Keratinocyte (primary cell): ENCODE data around the gene SUSD3. TPM values are rescaled to one million over a fixed set of nuclear protein-coding genes. Genes with fewer than 3 reads are reported as not detected.

Source experiments
- DNase-seq: peaks from one replicate; pipeline ENCODE4 v3.0.0-alpha.2; 2011; ENCODE audit warnings: low read depth, missing footprints, low spot score
- FAIRE-seq: peaks from 2 replicates; lab custom pipeline; 2011; peaks lifted over from hg19 to GRCh38; lab: Jason Lieb, UNC
- H2AFZ ChIP-seq: 2 replicates; pipeline ENCODE4 v1.6.0; 2012; ENCODE audit warnings: low read length, control low read depth, inconsistent platforms; ENCODE audit not compliant: control insufficient read depth
- H3K27ac ChIP-seq: 2 replicates; pipeline ENCODE4 v1.5.1; 2011; ENCODE audit warnings: low read length; ENCODE audit not compliant: control insufficient read depth, insufficient read depth
- H3K27me3 ChIP-seq: 3 replicates; pipeline ENCODE4 v1.6.0; 2011; ENCODE audit warnings: low read length; ENCODE audit not compliant: control insufficient read depth, insufficient read depth; ENCODE audit errors: extremely low read depth
- H3K36me3 ChIP-seq, 2 experiments: 2 replicates in 1 of 2; 3 replicates in 1 of 2; pipeline ENCODE4 v1.5.1; 2011; ENCODE audit warnings: low read length in 2 of 2, mild to moderate bottlenecking in 1 of 2; ENCODE audit not compliant: control insufficient read depth in 2 of 2, insufficient read depth in 2 of 2; ENCODE audit errors: extremely low read depth in 1 of 2
- H3K4me1 ChIP-seq: 3 replicates; pipeline ENCODE4 v1.5.1; 2011; ENCODE audit warnings: low read length; ENCODE audit not compliant: control insufficient read depth, insufficient read depth; ENCODE audit errors: extremely low read depth
- H3K4me2 ChIP-seq: 3 replicates; pipeline ENCODE4 v1.6.0; 2011; ENCODE audit warnings: low read depth, low read length; ENCODE audit not compliant: control insufficient read depth, insufficient read depth; ENCODE audit errors: extremely low read depth
- H3K4me3 ChIP-seq, 3 experiments: fragments of 200-600 bp in 1 of 3; sonication (generic) in 1 of 3; 2 replicates in 2 of 3; 3 replicates in 1 of 3; pipeline ENCODE4 v1.5.1; 2011 to 2016; ENCODE audit warnings: low read length in 3 of 3, mild to moderate bottlenecking in 3 of 3, control low read depth in 2 of 3, inconsistent platforms in 1 of 3, low read depth in 1 of 3, mixed read lengths in 1 of 3, mixed run types in 1 of 3, moderate library complexity in 1 of 3; ENCODE audit not compliant: control insufficient read depth in 2 of 3, insufficient read depth in 2 of 3; ENCODE audit errors: extremely low read depth in 1 of 3
- H3K79me2 ChIP-seq: 2 replicates; pipeline ENCODE4 v1.6.0; 2012; ENCODE audit warnings: low read length; ENCODE audit not compliant: control insufficient read depth, insufficient read depth
- H3K9ac ChIP-seq: 3 replicates; pipeline ENCODE4 v1.6.0; 2011; ENCODE audit warnings: low read length; ENCODE audit not compliant: control insufficient read depth, insufficient read depth; ENCODE audit errors: extremely low read depth
- H3K9me1 ChIP-seq: 3 replicates; pipeline ENCODE4 v1.6.0; 2011; ENCODE audit warnings: low read length; ENCODE audit not compliant: control insufficient read depth, insufficient read depth; ENCODE audit errors: extremely low read depth
- H3K9me3 ChIP-seq: 2 replicates; pipeline ENCODE4 v1.5.1; 2012; ENCODE audit warnings: low read depth, low read length; ENCODE audit not compliant: control insufficient read depth
- H4K20me1 ChIP-seq: 3 replicates; pipeline ENCODE4 v1.6.0; 2011; ENCODE audit warnings: low read length; ENCODE audit not compliant: control insufficient read depth, insufficient read depth; ENCODE audit errors: extremely low read depth
- EZH2 ChIP-seq: IDR thresholded peaks from one replicate; pipeline ENCODE4 v1.6.1; 2012; ENCODE audit warnings: inconsistent platforms, mild to moderate bottlenecking, low read length, moderate library complexity
- dilution Hi-C: fragments of 300-500 bp; cut with MboI; formaldehyde crosslinking; loops from one replicate; pipeline ENCODE4 v1.7.0; 2020; ENCODE audit warnings: low sequenced_read_pairs; ENCODE audit not compliant: extremely low pct_ligation_motif_present
- polyA plus RNA-seq, 5 experiments: library from polyadenylated mRNA; depleted of rRNA in 3 of 5; stranded (reverse) in 3 of 5; stranded (forward) in 1 of 5; unstranded in 1 of 5; fragments of >200 nt; gene quantifications; 1 replicate in 1 of 5; 2 replicates in 3 of 5; 3 replicates in 1 of 5; pipeline versions ENCODE4 v1.2.1 to v1.2.3, GENCODE V29; 2011 to 2012; ENCODE audit warnings: missing spikeins in 2 of 5, low read depth in 1 of 5, low replicate concordance in 1 of 5
- TF ChIP-seq, protein P1 (sequence below), 3 experiments: IDR thresholded peaks in 1 of 3; conservative IDR thresholded peaks in 1 of 3; optimal IDR thresholded peaks in 1 of 3; 2 replicates in 2 of 3; 3 replicates in 1 of 3; pipeline versions ENCODE3 to v1.5.1; 2011; ENCODE audit warnings: low read length in 3 of 3, mild to moderate bottlenecking in 3 of 3, moderate library complexity in 2 of 3, control low read depth in 1 of 3, inconsistent platforms in 1 of 3; ENCODE audit not compliant: insufficient read depth in 2 of 3; ENCODE audit errors: extremely low read depth in 1 of 3

Gene SUSD3
- polyA plus RNA-seq, 1 donor (not counting 4 experiments of a cell fraction or from before 2014, with no cell fraction given) = 0.20 TPM

- Histone ChIP-seq H3K9me3 (no peaks in the 10 kb centered on the region), H2AFZ (no peak overlapping the region), H3K4me3 (no peak overlapping the region), H3K4me2 (no peak overlapping the region), H3K4me1 (no peaks in the 10 kb centered on the region), H3K9ac (no peak overlapping the region), H4K20me1 (no peaks in the 10 kb centered on the region), H3K79me2 (no peaks in the 10 kb centered on the region), H3K27ac (no peak overlapping the region), H3K36me3 (no peaks in the 10 kb centered on the region), H3K27me3 (peaks cover 10% of the 10 kb centered on the region), H3K9me1 (no peaks in the 10 kb centered on the region)
- FAIRE-seq = no peak
- no peak for DNase-seq
- dilution Hi-C loops = no loop called here
- TF ChIP-seq EZH2 = no peak
- TF ChIP-seq, protein P1, sequence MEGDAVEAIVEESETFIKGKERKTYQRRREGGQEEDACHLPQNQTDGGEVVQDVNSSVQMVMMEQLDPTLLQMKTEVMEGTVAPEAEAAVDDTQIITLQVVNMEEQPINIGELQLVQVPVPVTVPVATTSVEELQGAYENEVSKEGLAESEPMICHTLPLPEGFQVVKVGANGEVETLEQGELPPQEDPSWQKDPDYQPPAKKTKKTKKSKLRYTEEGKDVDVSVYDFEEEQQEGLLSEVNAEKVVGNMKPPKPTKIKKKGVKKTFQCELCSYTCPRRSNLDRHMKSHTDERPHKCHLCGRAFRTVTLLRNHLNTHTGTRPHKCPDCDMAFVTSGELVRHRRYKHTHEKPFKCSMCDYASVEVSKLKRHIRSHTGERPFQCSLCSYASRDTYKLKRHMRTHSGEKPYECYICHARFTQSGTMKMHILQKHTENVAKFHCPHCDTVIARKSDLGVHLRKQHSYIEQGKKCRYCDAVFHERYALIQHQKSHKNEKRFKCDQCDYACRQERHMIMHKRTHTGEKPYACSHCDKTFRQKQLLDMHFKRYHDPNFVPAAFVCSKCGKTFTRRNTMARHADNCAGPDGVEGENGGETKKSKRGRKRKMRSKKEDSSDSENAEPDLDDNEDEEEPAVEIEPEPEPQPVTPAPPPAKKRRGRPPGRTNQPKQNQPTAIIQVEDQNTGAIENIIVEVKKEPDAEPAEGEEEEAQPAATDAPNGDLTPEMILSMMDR (optimal IDR thresholded peaks at IDR 0.05 in 1 of 3, IDR thresholded peaks at IDR 0.05 in 1 of 3, conservative IDR thresholded peaks at IDR 0.05 in 1 of 3; ENCODE audit: extremely low read depth in 1 of 3, insufficient read depth in 2 of 3, low read length in 3 of 3) = no peak
Measured at GRCh38 chr9:93057703-93058354, 672 bp upstream of the SUSD3 start.

GRCh38 chr9:93059011-93059714 lies 662 bp downstream of the SUSD3 start:
- TF ChIP-seq, protein P1 (optimal IDR thresholded peaks at IDR 0.05 in 1 of 3, IDR thresholded peaks at IDR 0.05 in 1 of 3, conservative IDR thresholded peaks at IDR 0.05 in 1 of 3; ENCODE audit: extremely low read depth in 1 of 3, insufficient read depth in 2 of 3, low read length in 3 of 3) = no peak
- no peak for TF ChIP-seq EZH2
- Histone ChIP-seq H3K9me1 (no peaks in the 10 kb centered on the region), H3K9me3 (no peaks in the 10 kb centered on the region), H3K4me2 (peak overlapping the region; percentile 35), H2AFZ (no peak overlapping the region), H3K79me2 (no peaks in the 10 kb centered on the region), H3K4me1 (no peaks in the 10 kb centered on the region), H3K27ac (no peak overlapping the region), H3K4me3 (peak overlapping the region in 2 of 3 experiments; percentile 26 to 36), H4K20me1 (no peaks in the 10 kb centered on the region), H3K9ac (no peak overlapping the region), H3K27me3 (peaks cover 15% of the 10 kb centered on the region), H3K36me3 (no peaks in the 10 kb centered on the region)
- DNase-seq = no peak
- FAIRE-seq = no peak
- dilution Hi-C loops = no loop called here
